Measurements from ENCODE around the gene LRRC27.

Gene LRRC27

GRCh38 chr10:132414402-132415016 lies 82.5 kb downstream of the LRRC27 start:
- no peak for TF ChIP-seq CTCF (IDR thresholded peaks at IDR 0.05; ENCODE audit: low read depth, low read length)
- no peak for DNase-seq (ENCODE audit: low read depth in 2 of 2)
- no peak overlapping the region for H3K4me3 ChIP-seq (replicated peaks in 1 of 2; ENCODE audit: low read depth in 2 of 2, low read length in 2 of 2)

GRCh38 chr10:132415255-132415654 lies 83.3 kb downstream of the LRRC27 start:
- DNase-seq (ENCODE audit: low read depth in 2 of 2) = no peak
- H3K4me3 ChIP-seq (replicated peaks in 1 of 2; ENCODE audit: low read depth in 2 of 2, low read length in 2 of 2) = no peak overlapping the region
- no peak for TF ChIP-seq CTCF (IDR thresholded peaks at IDR 0.05; ENCODE audit: low read depth, low read length)

- TF ChIP-seq CTCF (IDR thresholded peaks at IDR 0.05; ENCODE audit: low read depth, low read length) = no peak
- no peak overlapping the region for H3K4me3 ChIP-seq (replicated peaks in 1 of 2; ENCODE audit: low read depth in 2 of 2, low read length in 2 of 2)
- DNase-seq (ENCODE audit: low read depth in 2 of 2) = no peak
Observed at GRCh38 chr10:132415956-132416355, 84.0 kb downstream of the LRRC27 start.

- DNase-seq (ENCODE audit: low read depth in 2 of 2) = no peak
- no peak for TF ChIP-seq CTCF (IDR thresholded peaks at IDR 0.05; ENCODE audit: low read depth, low read length)
- no peak overlapping the region for H3K4me3 ChIP-seq (replicated peaks in 1 of 2; ENCODE audit: low read depth in 2 of 2, low read length in 2 of 2)
Observed at GRCh38 chr10:132416566-132417256, 84.7 kb downstream of the LRRC27 start.

- TF ChIP-seq CTCF (IDR thresholded peaks at IDR 0.05; ENCODE audit: low read depth, low read length) = no peak
- no peak overlapping the region for H3K4me3 ChIP-seq (replicated peaks in 1 of 2; ENCODE audit: low read depth in 2 of 2, low read length in 2 of 2)
- DNase-seq (ENCODE audit: low read depth in 2 of 2) = no peak
Observed at GRCh38 chr10:132417257-132417910, 85.4 kb downstream of the LRRC27 start.

- no peak for TF ChIP-seq CTCF (IDR thresholded peaks at IDR 0.05; ENCODE audit: low read depth, low read length)
- peak in 1 of 2 donors; percentile 19 for DNase-seq (ENCODE audit: low read depth in 2 of 2)
- no peak overlapping the region for H3K4me3 ChIP-seq (replicated peaks in 1 of 2; ENCODE audit: low read depth in 2 of 2, low read length in 2 of 2)
Observed at GRCh38 chr10:132417957-132418441, 86.0 kb downstream of the LRRC27 start.
